Measurements from ENCODE around the gene KCNAB1.

GRCh38 chr3:156149876-156150275, 29.5 kb downstream of the KCNAB1 start:
- TF ChIP-seq CTCF (conservative IDR thresholded peaks at IDR 0.05), result no peak
- TF ChIP-seq EZH2 (IDR thresholded peaks at IDR 0.05; ENCODE audit: low read depth), result no peak

Measured in PC-9 (cell line).